ENCODE results near the gene ZNF536. TPM values are rescaled to one million over a fixed set of nuclear protein-coding genes. Genes with fewer than 3 reads are reported as not detected.

Gene ZNF536
- total RNA-seq, 1 donor from 2014 or later: 9.2 TPM

GRCh38 chr19:30351774-30352173, 20.4 kb upstream of the ZNF536 start:
- no peak overlapping the region for H3K4me3 Mint-ChIP-seq
- no peaks in the 10 kb centered on the region for H3K9me3 Mint-ChIP-seq
- no peaks in the 10 kb centered on the region for H3K4me1 Mint-ChIP-seq (ENCODE audit: unreplicated experiment)
- H3K27me3 Mint-ChIP-seq: peaks cover 24% of the 10 kb centered on the region
- H3K27ac Mint-ChIP-seq: no peak overlapping the region
- DNase-seq (ENCODE audit: extremely low spot score, unreplicated experiment): no peak
- TF ChIP-seq, protein P1, sequence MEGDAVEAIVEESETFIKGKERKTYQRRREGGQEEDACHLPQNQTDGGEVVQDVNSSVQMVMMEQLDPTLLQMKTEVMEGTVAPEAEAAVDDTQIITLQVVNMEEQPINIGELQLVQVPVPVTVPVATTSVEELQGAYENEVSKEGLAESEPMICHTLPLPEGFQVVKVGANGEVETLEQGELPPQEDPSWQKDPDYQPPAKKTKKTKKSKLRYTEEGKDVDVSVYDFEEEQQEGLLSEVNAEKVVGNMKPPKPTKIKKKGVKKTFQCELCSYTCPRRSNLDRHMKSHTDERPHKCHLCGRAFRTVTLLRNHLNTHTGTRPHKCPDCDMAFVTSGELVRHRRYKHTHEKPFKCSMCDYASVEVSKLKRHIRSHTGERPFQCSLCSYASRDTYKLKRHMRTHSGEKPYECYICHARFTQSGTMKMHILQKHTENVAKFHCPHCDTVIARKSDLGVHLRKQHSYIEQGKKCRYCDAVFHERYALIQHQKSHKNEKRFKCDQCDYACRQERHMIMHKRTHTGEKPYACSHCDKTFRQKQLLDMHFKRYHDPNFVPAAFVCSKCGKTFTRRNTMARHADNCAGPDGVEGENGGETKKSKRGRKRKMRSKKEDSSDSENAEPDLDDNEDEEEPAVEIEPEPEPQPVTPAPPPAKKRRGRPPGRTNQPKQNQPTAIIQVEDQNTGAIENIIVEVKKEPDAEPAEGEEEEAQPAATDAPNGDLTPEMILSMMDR (conservative IDR thresholded peaks at IDR 0.05): no peak
- H3K36me3 Mint-ChIP-seq: no peaks in the 10 kb centered on the region

GRCh38 chr19:30353394-30353945, 18.7 kb upstream of the ZNF536 start:
- no peaks in the 10 kb centered on the region for H3K9me3 Mint-ChIP-seq
- no peak overlapping the region for H3K27ac Mint-ChIP-seq
- TF ChIP-seq, protein P1 (conservative IDR thresholded peaks at IDR 0.05): no peak
- no peak overlapping the region for H3K4me3 Mint-ChIP-seq
- peaks cover 24% of the 10 kb centered on the region for H3K27me3 Mint-ChIP-seq
- DNase-seq (ENCODE audit: extremely low spot score, unreplicated experiment): no peak
- H3K36me3 Mint-ChIP-seq: no peaks in the 10 kb centered on the region
- no peaks in the 10 kb centered on the region for H3K4me1 Mint-ChIP-seq (ENCODE audit: unreplicated experiment)

DNA sequence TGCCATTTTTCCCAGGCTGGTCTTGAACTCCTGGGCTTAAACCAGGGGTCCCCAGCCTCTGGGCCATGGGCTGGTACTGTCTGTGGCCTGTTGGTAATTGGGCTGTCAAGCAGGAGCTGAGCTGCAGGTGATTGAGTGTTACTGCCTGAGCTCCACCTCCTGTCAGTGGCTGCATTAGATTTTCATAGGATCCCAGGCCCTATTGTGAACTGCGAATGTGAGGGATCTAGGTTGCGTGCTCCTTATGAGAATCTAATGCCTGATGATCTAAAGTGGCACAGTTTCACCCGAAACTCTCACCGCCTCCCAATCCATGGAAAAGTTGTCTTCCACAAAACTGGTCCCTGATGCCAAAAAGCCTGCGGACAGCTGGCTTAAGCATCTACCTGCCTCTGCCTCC, 16.6 kb upstream of the ZNF536 start:
- TF ChIP-seq, protein P1 (conservative IDR thresholded peaks at IDR 0.05): no peak
- no peak overlapping the region for H3K4me3 Mint-ChIP-seq
- H3K9me3 Mint-ChIP-seq: no peaks in the 10 kb centered on the region
- H3K27ac Mint-ChIP-seq: no peak overlapping the region
- DNase-seq (ENCODE audit: extremely low spot score, unreplicated experiment): no peak
- H3K4me1 Mint-ChIP-seq (ENCODE audit: unreplicated experiment): peaks cover 5% of the 10 kb centered on the region
- no peaks in the 10 kb centered on the region for H3K36me3 Mint-ChIP-seq
- peaks cover 21% of the 10 kb centered on the region for H3K27me3 Mint-ChIP-seq

DNA sequence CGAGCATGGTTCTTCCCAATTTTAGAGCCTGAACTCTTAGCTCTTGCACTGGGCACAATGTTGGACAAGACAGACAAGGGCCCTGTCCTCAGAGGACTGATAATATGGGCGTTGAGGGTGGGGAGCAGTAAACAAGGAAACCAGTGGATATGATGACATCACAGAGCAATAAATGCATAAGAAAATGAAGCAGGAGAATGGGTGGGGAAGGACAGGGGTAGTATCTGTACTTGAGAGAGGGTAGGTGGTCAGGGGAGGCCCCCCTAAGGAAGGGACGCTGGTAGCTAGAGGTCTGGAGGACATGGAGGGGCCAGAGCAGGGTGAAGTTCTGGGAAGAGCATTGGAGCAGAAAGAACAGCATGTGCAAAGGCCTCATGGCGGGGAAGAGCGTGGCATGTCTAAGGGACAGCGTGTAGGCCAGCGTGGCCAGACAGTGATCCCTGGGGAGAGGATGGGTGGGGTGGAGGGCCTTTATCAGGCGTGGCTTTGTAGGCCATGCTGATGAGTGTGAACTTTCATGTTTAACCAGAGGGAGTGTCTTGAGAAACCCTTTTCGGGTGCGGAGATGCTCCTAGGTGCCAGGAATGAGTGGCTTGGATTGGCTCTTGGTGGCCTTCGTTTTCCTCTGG, 15.1 kb upstream of the ZNF536 start:
- Mint-ChIP-seq H3K36me3 (no peaks in the 10 kb centered on the region), H3K4me3 (no peak overlapping the region), H3K27ac (no peak overlapping the region), H3K27me3 (peaks cover 17% of the 10 kb centered on the region), H3K4me1 (ENCODE audit: unreplicated experiment) (peaks cover 13% of the 10 kb centered on the region), H3K9me3 (no peaks in the 10 kb centered on the region)
- DNase-seq (ENCODE audit: extremely low spot score, unreplicated experiment): no peak
- TF ChIP-seq, protein P1 (conservative IDR thresholded peaks at IDR 0.05): no peak

DNA sequence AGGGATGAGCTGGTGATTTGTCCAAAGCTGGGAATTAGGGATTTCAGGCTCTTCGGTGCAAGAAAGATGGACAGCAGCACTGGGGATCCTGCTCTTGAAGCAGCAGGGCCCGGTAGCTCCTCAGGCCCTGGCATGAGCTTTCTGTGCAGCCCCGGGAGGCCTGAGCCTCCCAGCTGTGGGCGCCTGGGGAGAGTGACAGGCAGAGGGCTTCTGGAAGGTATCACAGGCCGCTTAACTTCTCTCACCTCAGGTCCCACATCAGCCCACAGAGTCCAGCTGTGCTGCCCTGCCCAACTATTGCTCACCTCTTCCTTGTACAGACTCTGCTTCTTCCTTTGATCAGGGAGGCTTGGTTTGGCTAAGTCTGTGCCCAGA, 14.6 kb upstream of the ZNF536 start:
- no peak overlapping the region for H3K27ac Mint-ChIP-seq
- H3K36me3 Mint-ChIP-seq: no peaks in the 10 kb centered on the region
- no peaks in the 10 kb centered on the region for H3K9me3 Mint-ChIP-seq
- no peak for DNase-seq (ENCODE audit: extremely low spot score, unreplicated experiment)
- peaks cover 13% of the 10 kb centered on the region for H3K4me1 Mint-ChIP-seq (ENCODE audit: unreplicated experiment)
- TF ChIP-seq, protein P1 (conservative IDR thresholded peaks at IDR 0.05): no peak
- H3K27me3 Mint-ChIP-seq: peaks cover 14% of the 10 kb centered on the region
- H3K4me3 Mint-ChIP-seq: no peak overlapping the region
